ENCODE results near the gene RPL32. TPM values are rescaled to one million over a fixed set of nuclear protein-coding genes. Genes with fewer than 3 reads are reported as not detected.

Gene RPL32
- total RNA-seq, 1 donor from 2014 or later, result 2,466 TPM

Other genes with a start within 250 kb of the RPL32 start
- 120 TPM for gene RAF1, start 177.4 kb downstream of the RPL32 start, total RNA-seq (ENCODE audit: insufficient read depth, low replicate concordance)
- gene TMEM40, start 82.3 kb downstream of the RPL32 start, total RNA-seq (ENCODE audit: insufficient read depth, low replicate concordance), result 4.8 TPM
- gene CAND2, start 44.9 kb downstream of the RPL32 start, total RNA-seq (ENCODE audit: insufficient read depth, low replicate concordance), result 2.9 TPM
- 25.8 TPM for gene IQSEC1, start 231.9 kb upstream of the RPL32 start, total RNA-seq (ENCODE audit: insufficient read depth, low replicate concordance)

Data from umbilical cord (tissue), 1 donor.